GM13977 (cell line): ENCODE results near the gene SPRY1.

ENCODE experiments used
- DNase-seq: peaks from one replicate; pipeline ENCODE4 v3.0.0; 2012; ENCODE audit warnings: low spot score
- in situ Hi-C: fragments of 300-500 bp; cut with MboI; formaldehyde crosslinking; loops from one replicate; pipeline ENCODE4 v1.12.0; 2022; ENCODE audit warnings: low sequenced_read_pairs, low pct_unique_long_range_greater_than_20kb, mixed read lengths, inconsistent platforms; ENCODE audit not compliant: unreplicated experiment
- TF ChIP-seq, protein P1 (sequence below): IDR thresholded peaks from 2 replicates; pipeline ENCODE4 v1.5.1; 2012; ENCODE audit warnings: mild to moderate bottlenecking, control low read depth; ENCODE audit not compliant: insufficient read depth; ENCODE audit errors: extremely low read depth, missing control alignments

The SPRY1 gene

DNA sequence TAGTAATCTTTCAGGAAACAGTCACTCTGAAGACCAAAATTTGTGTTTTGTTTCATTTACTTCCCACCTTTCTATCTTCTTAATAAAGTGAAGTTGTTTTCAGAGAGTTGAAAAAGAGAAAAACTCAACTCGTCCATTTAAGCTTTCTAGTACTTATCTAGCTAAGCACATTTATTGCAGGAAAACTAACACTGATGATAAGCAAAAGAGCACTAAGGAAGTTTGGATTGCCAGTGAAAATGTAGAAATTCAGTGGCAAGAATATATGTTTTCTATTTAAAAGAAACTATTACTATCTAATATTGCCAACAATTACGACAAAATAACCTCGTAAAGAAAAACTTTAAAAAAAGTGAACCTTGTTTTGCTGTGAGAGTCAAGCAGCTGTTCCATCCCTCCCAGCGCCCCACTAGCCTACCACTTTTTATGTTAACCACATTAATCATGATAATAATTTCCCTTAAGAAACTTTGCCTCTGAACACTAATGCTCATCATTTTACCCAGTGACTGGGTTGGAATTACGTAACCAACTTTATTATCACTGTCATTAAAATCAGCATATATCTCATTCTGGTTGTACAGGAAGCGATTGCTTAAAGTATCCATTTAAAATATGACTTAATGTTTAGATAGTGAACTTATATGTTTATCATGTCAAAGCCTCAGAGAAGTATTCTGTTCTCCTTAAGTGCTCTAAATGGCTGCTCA lies 24.8 kb downstream of the SPRY1 start:
- in situ Hi-C loops, result no loop called here
- TF ChIP-seq, protein P1, sequence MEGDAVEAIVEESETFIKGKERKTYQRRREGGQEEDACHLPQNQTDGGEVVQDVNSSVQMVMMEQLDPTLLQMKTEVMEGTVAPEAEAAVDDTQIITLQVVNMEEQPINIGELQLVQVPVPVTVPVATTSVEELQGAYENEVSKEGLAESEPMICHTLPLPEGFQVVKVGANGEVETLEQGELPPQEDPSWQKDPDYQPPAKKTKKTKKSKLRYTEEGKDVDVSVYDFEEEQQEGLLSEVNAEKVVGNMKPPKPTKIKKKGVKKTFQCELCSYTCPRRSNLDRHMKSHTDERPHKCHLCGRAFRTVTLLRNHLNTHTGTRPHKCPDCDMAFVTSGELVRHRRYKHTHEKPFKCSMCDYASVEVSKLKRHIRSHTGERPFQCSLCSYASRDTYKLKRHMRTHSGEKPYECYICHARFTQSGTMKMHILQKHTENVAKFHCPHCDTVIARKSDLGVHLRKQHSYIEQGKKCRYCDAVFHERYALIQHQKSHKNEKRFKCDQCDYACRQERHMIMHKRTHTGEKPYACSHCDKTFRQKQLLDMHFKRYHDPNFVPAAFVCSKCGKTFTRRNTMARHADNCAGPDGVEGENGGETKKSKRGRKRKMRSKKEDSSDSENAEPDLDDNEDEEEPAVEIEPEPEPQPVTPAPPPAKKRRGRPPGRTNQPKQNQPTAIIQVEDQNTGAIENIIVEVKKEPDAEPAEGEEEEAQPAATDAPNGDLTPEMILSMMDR, result no peak
- no peak for DNase-seq

DNA sequence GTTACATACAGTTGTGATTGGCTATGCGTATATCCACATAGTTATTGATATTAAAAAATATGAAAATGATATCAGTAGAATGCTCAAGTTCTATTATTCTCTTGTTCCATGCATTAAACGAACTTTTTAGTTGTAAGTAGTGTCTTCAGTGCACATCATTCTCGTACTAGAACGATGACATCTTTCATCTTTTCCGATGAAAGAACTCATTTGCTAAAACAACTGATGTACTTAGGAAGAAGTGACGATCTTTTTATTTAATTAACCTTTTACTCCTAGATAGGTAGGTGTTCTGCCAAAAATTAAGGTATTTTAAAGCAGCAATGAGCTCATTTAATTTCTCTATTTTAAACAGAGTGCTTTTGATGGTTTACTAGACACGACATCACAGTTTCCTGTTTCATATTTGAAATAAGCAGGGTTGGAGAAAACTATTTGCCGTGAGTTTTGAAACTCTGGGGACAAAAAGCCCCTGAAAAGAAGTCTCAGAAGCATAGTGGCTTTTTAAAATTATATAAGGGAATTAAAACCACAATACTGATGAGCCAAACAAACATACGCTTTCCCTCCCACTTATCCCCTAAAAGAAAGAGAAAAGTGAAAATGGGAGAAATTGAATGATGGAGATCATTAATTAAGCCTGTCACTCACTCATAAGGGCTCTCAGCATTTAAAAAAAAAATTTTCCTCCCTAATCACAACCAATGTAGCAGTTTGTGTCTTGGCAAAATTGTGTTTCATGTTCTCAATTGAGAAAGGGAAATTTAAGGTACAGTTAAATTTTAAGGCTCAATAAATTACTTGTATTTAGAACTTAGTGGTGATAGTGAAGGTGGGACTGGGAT lies 25.6 kb downstream of the SPRY1 start:
- DNase-seq, result no peak
- in situ Hi-C loops, result no loop called here
- TF ChIP-seq, protein P1, result no peak

DNA sequence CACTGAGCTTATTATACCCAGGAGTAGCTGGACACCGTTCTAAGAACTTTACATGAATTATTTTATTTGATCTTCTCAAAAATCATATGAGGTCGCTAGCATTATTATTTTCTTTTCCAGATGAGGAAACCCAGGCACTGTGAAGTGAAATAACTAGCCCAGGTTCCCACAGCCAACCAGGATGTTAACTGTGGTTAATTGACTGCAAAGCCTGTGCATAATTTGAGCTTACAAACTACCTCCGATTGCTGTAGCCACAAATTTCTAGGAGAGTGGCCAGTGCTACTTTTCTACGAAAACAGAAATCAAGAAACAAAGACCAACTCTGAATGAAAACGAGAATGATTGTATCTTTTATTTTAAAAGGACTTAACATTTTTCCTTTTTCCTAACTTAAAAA lies 27.2 kb downstream of the SPRY1 start:
- in situ Hi-C loops, result no loop called here
- TF ChIP-seq, protein P1, result no peak
- DNase-seq, result no peak

DNA sequence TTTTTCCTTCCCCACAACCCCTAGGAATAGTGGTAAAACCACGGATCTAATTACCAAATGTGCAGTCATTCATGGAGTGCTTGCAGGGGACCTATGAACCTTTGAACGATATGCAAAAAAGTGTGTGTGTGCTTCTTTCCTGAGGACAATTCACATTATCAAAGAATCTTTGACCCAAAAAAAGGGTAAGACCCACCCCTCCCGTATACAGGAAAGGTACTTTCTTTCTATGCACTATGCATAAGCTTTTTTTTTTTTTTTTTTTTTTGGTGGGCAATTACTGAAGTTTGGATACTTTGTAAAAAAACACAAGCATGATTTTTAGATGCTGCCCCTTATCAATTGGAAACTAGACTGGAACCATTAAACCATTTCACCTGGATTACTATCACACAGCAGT lies 31.4 kb downstream of the SPRY1 start:
- DNase-seq, result no peak
- in situ Hi-C loops, result no loop called here
- TF ChIP-seq, protein P1, result no peak

DNA sequence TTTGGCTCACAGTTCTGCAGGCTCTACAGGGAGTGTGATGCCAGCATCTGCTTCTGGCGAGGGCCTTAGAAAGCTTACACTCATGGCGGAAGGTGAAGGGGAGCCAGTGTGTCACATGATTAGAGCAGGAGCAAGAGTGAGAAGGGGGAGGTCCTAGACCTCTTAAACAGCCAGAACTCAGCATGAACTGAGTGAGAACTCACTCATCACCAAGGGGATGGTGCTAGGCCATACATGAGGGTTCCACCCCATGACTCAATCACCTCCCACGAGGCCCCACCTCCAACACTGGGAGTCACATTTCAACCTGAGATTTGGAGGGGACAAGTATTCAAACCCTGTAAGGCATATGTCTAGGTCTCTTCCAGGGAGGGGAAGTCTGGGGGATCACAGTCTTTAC lies 33.4 kb downstream of the SPRY1 start:
- TF ChIP-seq, protein P1, result no peak
- DNase-seq, result no peak
- in situ Hi-C loops, result no loop called here

DNA sequence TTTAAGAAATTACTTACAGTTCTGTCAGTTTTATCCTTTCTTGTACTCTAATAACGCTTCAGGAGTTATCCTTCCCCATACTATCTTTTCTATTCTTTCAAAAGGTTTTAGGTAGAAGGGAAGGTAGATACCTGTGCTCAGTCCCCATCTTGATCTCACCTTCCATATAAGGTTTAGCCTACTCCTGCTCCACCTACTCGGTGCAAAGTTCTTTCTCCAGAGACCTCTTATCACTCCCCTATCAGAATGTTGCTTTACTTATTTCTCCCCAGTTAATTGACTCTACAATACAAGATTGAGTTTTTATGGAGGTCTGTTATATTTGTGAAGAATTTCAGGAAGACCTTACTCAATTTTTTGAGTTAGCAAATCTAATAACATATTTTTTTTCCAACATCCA lies 33.9 kb downstream of the SPRY1 start:
- TF ChIP-seq, protein P1, result no peak
- DNase-seq, result no peak
- in situ Hi-C loops, result no loop called here
